ENCODE measurements around the gene CD93.

GRCh38 chr20:23079016-23079351 lies 7.1 kb downstream of the CD93 start:
- TF ChIP-seq SMC3 (conservative IDR thresholded peaks at IDR 0.05; ENCODE audit: poor library complexity) (no peak), POLR2AphosphoS5 (IDR thresholded peaks at IDR 0.05) (no peak), CTCF (IDR thresholded peaks at IDR 0.05; ENCODE audit: poor library complexity, severe bottlenecking) (peak; percentile 25), EP300 (conservative IDR thresholded peaks at IDR 0.05; ENCODE audit: poor library complexity, severe bottlenecking) (no peak), RAD21 (conservative IDR thresholded peaks at IDR 0.05) (no peak), MXI1 (conservative IDR thresholded peaks at IDR 0.05; ENCODE audit: poor library complexity, severe bottlenecking) (no peak), TAF1 (IDR thresholded peaks at IDR 0.05; ENCODE audit: low read depth) (no peak), REST (IDR thresholded peaks at IDR 0.05; ENCODE audit: borderline replicate concordance) (no peak), EZH2 (IDR thresholded peaks at IDR 0.05; ENCODE audit: borderline replicate concordance, insufficient read depth, low read length, poor library complexity, severe bottlenecking) (no peak)

Measured in neural cell (in vitro differentiated cells).